HG03060 (cell line): ENCODE data around the gene CYB5RL.
"Not testable (repeated sequence)": the region's sequence is repeated elsewhere in the genome, so short reads cannot be mapped to it uniquely, and the experiment has no call there.

Experiments
- ATAC-seq: cut with Tn5 transposase; IDR thresholded peaks from one replicate; pipeline ENCODE4 v1.9.1; 2021; ENCODE audit warnings: low read depth, moderate number of reproducible peaks; ENCODE audit not compliant: unreplicated experiment

CYB5RL gene

GRCh38 chr1:54191525-54191924 is 8.3 kb downstream of the CYB5RL start:
- ATAC-seq: no peak

- ATAC-seq: no peak
These were observed 9.3 kb downstream of the CYB5RL start for GRCh38 chr1:54190526-54190925.

GRCh38 chr1:54188291-54188690 is 11.5 kb downstream of the CYB5RL start:
- ATAC-seq: no peak

GRCh38 chr1:54186056-54186455 is 13.8 kb downstream of the CYB5RL start:
- no peak for ATAC-seq

GRCh38 chr1:54180701-54181360 is 19.0 kb downstream of the CYB5RL start:
- ATAC-seq: no peak

GRCh38 chr1:54178296-54179070 is 21.3 kb downstream of the CYB5RL start:
- ATAC-seq: no peak

GRCh38 chr1:54177726-54178125 is 22.1 kb downstream of the CYB5RL start:
- ATAC-seq: no peak

GRCh38 chr1:54176621-54177327 is 23.1 kb downstream of the CYB5RL start:
- no peak for ATAC-seq

- no peak for ATAC-seq
These were observed 25.7 kb downstream of the CYB5RL start for GRCh38 chr1:54174106-54174505.

- no peak for ATAC-seq
These were observed 26.1 kb downstream of the CYB5RL start for GRCh38 chr1:54173681-54174080.

- ATAC-seq: no peak
These were observed 26.9 kb downstream of the CYB5RL start for GRCh38 chr1:54172614-54173599.

- ATAC-seq: no peak
These were observed 28.2 kb downstream of the CYB5RL start for GRCh38 chr1:54171606-54172005.

- no peak for ATAC-seq
These were observed 28.8 kb downstream of the CYB5RL start for GRCh38 chr1:54171016-54171415.

- ATAC-seq: no peak
These were observed 30.8 kb downstream of the CYB5RL start for GRCh38 chr1:54169068-54169467.

GRCh38 chr1:54168206-54168965 is 31.4 kb downstream of the CYB5RL start:
- no peak for ATAC-seq

- no peak for ATAC-seq
These were observed 32.2 kb downstream of the CYB5RL start for GRCh38 chr1:54167422-54168139.

GRCh38 chr1:54166357-54166756 is 33.5 kb downstream of the CYB5RL start:
- ATAC-seq: not testable (repeated sequence)

- no peak for ATAC-seq
These were observed 34.7 kb downstream of the CYB5RL start for GRCh38 chr1:54165146-54165545.

- no peak for ATAC-seq
These were observed 36.3 kb downstream of the CYB5RL start for GRCh38 chr1:54163573-54163972.
